ENCODE data around the gene GALNT2.

GRCh38 chr1:230101556-230101955 is 34.5 kb downstream of the GALNT2 start:
- TF ChIP-seq EZH2 (IDR thresholded peaks at IDR 0.05) (no peak), POLR2AphosphoS5 (IDR thresholded peaks at IDR 0.05; ENCODE audit: borderline replicate concordance, low read depth, low read length) (no peak)
